Activated naive CD4-positive, alpha-beta T cell treated with anti-CD3 and anti-CD28 coated beads for 36 hours (primary cell): ENCODE measurements around the gene OS9. TPM values are rescaled to one million over a fixed set of nuclear protein-coding genes. Genes with fewer than 3 reads are reported as not detected.
"Not testable (repeated sequence)": the region's sequence is repeated elsewhere in the genome, so short reads cannot be mapped to it uniquely, and the experiment has no call there.

ENCODE experiments used
- CTCF ChIA-PET: fragments of 350-600 bp; sonication (Branson Sonifier 250); formaldehyde crosslinking; loops from one replicate; lab custom pipeline; 2021; ENCODE audit warnings: antibody characterized with exemption; lab: Charles Lee
- DNase-seq: peaks from one replicate; pipeline ENCODE4 v3.0.0-alpha.2; 2020
- H3K27ac Mint-ChIP-seq: one replicate; pipeline ENCODE4 v1.8.0; 2021; ENCODE audit warnings: mild to moderate bottlenecking, mixed read lengths
- H3K27me3 Mint-ChIP-seq: one replicate; pipeline ENCODE4 v1.8.0; 2021; ENCODE audit warnings: low read depth, mixed read lengths
- H3K36me3 Mint-ChIP-seq: one replicate; pipeline ENCODE4 v1.8.0; 2021; ENCODE audit warnings: low read depth, mixed read lengths
- H3K4me1 Mint-ChIP-seq: one replicate; pipeline ENCODE4 v1.8.0; 2021; ENCODE audit warnings: low read depth, mixed read lengths
- H3K4me3 Mint-ChIP-seq: one replicate; pipeline ENCODE4 v1.8.0; 2021; ENCODE audit warnings: mild to moderate bottlenecking, moderate library complexity, mixed read lengths
- H3K9me3 Mint-ChIP-seq: one replicate; pipeline ENCODE4 v1.8.0; 2021; ENCODE audit warnings: mixed read lengths
- intact Hi-C: fragments of 100-400 bp; cut with micrococcal nuclease; formaldehyde crosslinking; loops from one replicate; pipeline ENCODE4 v1.15.1; 2023
- total RNA-seq, 2 experiments: library from RNA; stranded (reverse); gene quantifications; one replicate each; pipeline ENCODE4 v1.2.3, GENCODE V29; 2021

Gene OS9
- total RNA-seq, 2 experiments from 2014 or later, result 60.7 to 60.9 TPM

DNA sequence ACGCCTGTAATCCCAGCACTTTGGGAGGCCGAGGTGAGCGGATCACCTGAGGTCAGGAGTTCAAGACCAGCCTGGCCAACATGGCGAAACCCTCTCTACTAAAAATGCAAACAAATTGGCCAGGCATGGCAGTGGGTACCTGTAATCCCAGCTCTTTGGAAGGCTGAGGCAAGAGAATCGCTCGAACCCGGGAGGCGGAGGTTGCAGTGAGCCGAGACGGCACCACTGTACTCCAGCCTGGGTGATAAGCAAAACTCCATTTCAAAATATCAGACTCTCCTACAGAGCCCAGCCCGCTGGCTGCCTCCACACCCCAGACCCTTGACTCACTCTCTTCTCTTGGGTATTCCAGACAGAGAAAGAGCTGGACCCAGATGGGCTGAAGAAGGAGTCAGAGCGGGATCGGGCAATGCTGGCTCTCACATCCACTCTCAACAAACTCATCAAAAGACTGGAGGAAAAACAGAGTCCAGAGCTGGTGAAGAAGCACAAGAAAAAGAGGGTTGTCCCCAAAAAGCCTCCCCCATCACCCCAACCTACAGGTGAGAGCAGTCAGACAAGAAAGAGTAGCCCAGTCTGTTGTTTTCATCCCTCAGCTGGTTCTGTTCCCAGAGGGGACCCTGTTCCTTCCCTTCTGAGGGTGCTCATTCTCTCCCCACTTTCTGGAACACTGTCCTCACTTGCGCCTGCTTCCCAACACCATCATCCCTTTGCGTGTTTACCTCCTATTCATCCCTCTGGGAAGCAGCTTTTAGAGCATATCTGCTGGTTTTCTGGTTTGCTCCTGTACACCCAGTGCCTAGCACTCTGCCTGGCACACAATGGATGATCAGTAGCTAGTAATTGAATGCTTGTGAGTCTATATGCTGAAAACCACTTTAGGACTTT, 25.0 kb downstream of the OS9 start:
- intact Hi-C loops, result no loop called here
- no peak overlapping the region for H3K27ac Mint-ChIP-seq

DNA sequence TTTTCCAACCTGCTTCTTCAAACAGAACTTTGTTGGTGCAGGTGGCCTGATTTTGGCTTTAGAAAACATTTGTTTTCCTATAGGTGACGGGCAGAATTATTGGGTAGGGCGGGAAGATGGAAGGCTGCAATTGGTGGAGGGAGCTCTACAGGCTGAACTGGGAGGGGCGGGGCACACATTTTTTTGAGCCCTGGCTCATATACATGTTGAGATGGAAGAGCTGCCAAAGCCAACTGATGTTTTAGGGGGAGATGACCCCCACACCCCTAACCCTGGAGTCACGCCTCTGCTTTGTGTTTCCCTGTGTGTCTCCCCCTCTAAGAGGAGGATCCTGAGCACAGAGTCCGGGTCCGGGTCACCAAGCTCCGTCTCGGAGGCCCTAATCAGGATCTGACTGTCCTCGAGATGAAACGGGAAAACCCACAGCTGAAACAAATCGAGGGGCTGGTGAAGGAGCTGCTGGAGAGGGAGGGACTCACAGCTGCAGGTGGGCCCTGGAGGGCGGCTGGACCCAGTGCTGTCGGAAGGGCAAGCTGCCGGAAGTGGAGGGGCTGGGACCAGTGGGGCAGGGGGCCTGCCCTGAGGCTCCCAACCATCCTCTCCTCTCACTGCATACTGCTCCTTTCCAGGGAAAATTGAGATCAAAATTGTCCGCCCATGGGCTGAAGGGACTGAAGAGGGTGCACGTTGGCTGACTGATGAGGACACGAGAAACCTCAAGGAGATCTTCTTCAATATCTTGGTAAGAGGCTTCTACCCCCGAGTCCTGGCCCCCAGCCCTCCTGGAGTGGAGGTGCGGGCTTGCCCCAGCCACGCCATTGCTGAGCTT, 26.1 kb downstream of the OS9 start:
- peaks cover 24% of the 10 kb centered on the region for H3K36me3 Mint-ChIP-seq
- intact Hi-C loops, result no loop called here
- H3K4me1 Mint-ChIP-seq, result no peaks in the 10 kb centered on the region
- DNase-seq, result no peak
- no peak overlapping the region for H3K4me3 Mint-ChIP-seq
- CTCF ChIA-PET, result interaction anchor here (1.0 to 1.8 kb wide), 4 partner anchors 11 to 137 kb away, joined by 3 to 8 read pairs (median 5); partner anchors contain the start of gene OS9
- H3K9me3 Mint-ChIP-seq, result no peaks in the 10 kb centered on the region
- H3K27me3 Mint-ChIP-seq, result no peaks in the 10 kb centered on the region
- no peak overlapping the region for H3K27ac Mint-ChIP-seq

More for the DNA sequence above, 25.0 kb downstream of the OS9 start:
- no peak overlapping the region for H3K4me3 Mint-ChIP-seq
- no peaks in the 10 kb centered on the region for H3K27me3 Mint-ChIP-seq
- no peaks in the 10 kb centered on the region for H3K9me3 Mint-ChIP-seq
- H3K36me3 Mint-ChIP-seq, result peaks cover 24% of the 10 kb centered on the region
- CTCF ChIA-PET, result interaction anchor here (1.0 to 1.8 kb wide), 5 partner anchors 12 to 136 kb away, joined by 3 to 8 read pairs (median 4); partner anchors contain the start of gene OS9
- DNase-seq, result no peak
- H3K4me1 Mint-ChIP-seq, result no peaks in the 10 kb centered on the region

DNA sequence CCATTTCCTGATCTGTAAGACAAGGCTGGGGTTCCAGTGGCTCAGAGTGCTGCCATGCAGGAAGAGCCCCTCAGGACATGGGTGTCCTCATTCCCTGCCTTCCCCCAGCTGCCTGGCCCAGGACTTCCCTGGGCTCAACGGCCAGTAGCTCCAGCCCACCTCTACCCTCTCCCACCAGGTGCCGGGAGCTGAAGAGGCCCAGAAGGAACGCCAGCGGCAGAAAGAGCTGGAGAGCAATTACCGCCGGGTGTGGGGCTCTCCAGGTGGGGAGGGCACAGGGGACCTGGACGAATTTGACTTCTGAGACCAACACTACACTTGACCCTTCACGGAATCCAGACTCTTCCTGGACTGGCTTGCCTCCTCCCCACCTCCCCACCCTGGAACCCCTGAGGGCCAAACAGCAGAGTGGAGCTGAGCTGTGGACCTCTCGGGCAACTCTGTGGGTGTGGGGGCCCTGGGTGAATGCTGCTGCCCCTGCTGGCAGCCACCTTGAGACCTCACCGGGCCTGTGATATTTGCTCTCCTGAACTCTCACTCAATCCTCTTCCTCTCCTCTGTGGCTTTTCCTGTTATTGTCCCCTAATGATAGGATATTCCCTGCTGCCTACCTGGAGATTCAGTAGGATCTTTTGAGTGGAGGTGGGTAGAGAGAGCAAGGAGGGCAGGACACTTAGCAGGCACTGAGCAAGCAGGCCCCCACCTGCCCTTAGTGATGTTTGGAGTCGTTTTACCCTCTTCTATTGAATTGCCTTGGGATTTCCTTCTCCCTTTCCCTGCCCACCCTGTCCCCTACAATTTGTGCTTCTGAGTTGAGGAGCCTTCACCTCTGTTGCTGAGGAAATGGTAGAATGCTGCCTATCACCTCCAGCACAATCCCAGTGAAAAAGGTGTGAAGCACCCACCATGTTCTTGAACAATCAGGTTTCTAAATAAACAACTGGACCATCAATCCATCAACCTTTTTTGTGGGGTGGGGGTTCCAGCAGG, 27.0 kb downstream of the OS9 start:
- Mint-ChIP-seq H3K27ac (no peak overlapping the region), H3K27me3 (no peaks in the 10 kb centered on the region), H3K9me3 (no peaks in the 10 kb centered on the region), H3K36me3 (peaks cover 21% of the 10 kb centered on the region), H3K4me3 (no peak overlapping the region), H3K4me1 (no peaks in the 10 kb centered on the region)
- CTCF ChIA-PET, result interaction anchor here (0.6 kb wide), 2 partner anchors 36 to 78 kb away, joined by 4 read pairs; no protein-coding TSS in a partner anchor
- DNase-seq, result no peak
- intact Hi-C loops, result no loop called here

DNA sequence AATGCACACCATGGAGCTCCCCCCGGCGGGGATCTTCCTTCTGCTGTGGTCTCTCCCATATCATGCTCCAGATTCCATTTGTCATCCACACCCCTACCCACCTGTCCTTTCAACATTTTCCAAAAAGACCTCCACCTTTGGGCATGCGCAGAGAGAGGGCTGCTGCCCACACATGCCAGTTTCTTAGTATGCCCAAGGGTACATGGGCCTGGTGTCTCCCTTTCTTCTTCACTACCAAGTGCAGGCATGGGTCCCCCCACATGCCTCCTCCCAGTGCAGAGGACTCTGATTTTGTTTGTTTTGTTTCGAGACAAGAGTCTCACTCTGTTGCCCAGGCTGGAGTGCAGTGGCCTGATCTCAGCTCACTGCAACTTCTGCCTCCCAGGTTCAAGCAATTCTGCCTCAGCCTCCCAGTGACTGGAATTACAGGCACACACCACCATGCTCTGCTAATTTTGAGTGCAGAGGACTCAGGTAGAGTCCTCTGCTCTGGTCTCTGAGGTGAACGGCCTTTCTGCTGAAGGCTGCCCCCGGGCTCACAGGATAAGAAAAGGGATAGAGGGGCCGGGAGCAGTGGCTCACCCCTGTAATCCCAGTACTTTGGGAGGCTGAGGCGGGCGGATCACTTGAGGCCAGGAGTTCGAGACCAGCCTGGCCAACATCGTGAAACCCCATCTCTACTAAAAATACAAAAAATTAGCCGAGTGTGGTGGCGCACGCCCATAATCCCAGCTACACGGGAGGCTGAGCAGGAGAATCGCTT, 28.1 kb downstream of the OS9 start:
- DNase-seq, H3K27me3 Mint-ChIP-seq, H3K9me3 Mint-ChIP-seq, H3K4me1 Mint-ChIP-seq, intact Hi-C loops, CTCF ChIA-PET, H3K4me3 Mint-ChIP-seq: not testable (repeated sequence)
- peak overlapping the region; percentile 48 for H3K27ac Mint-ChIP-seq
- H3K36me3 Mint-ChIP-seq, result peaks cover 22% of the 10 kb centered on the region

DNA sequence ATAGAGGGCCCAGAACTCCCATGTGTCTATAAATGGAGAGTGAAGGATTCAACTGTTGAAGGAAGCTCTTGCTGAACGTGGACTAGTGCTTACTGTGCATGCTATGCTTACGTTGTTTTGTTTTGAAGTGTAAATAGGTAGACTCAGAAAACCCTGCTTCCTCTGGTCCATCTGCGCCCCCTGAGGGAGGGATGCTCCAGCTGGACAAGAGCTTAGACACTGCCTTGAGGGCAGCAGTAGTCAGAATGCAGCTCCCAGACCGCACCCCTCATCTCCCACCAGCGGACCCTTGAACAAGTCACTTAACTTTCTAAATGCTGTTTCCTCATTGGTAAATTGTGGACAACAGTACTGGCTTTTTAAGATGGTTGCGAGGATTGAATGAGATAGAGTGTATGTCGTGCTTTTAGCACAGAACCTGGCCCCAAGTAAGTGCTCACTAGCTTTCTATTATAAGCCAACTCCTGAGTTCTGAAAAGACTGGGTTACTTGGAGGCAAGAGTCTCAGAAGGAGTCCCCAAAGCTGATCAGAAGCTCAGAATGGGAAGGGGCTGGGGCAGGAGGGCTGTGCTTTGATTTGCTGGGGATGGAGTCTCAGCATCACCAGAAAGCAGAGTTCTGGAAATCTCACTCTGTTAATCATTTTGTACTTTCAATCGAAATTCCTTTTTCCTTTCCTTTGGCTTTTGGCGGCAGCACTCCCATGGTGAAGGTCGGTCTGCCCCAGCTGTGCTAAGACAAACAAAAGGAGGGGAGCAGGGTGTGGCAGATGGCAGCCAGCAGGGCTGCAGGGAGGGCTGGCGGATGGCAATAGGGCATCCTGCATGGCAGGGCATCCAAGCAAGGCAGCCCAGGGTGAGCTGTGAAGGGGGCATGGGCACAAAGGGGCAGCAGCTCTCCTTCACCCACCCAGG, 29.0 kb downstream of the OS9 start:
- Mint-ChIP-seq H3K4me1 (no peaks in the 10 kb centered on the region), H3K9me3 (no peaks in the 10 kb centered on the region), H3K36me3 (peaks cover 25% of the 10 kb centered on the region), H3K4me3 (no peak overlapping the region), H3K27me3 (no peaks in the 10 kb centered on the region), H3K27ac (no peak overlapping the region)
- DNase-seq, result no peak
- intact Hi-C loops, result no loop called here
- CTCF ChIA-PET, result no interaction called here

DNA sequence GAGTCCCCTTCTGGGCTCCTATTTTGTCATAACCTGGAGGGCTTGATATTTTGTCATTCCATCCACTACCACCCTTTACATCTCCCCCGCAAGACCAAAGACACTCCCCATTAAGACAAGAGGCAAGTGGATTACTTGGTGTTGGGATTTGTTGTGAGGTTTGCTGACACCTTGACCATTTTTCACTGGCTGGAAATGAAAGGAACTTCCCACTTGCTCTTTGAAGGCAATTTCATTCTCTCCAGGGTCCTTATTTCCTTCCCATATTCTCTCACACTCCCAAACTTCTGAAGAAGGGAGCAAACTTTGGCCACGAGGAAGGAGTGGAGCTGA, 29.7 kb downstream of the OS9 start:
- H3K36me3 Mint-ChIP-seq, result peaks cover 25% of the 10 kb centered on the region
- H3K4me1 Mint-ChIP-seq, result no peaks in the 10 kb centered on the region
- intact Hi-C loops, result no loop called here
- no peak overlapping the region for H3K27ac Mint-ChIP-seq
- no peaks in the 10 kb centered on the region for H3K27me3 Mint-ChIP-seq
- no peaks in the 10 kb centered on the region for H3K9me3 Mint-ChIP-seq
- CTCF ChIA-PET, result interaction anchor here (1.5 kb wide), 1 partner anchor 18 kb away, joined by 5 read pairs; no protein-coding TSS in a partner anchor
- H3K4me3 Mint-ChIP-seq, result no peak overlapping the region
- DNase-seq, result no peak

DNA sequence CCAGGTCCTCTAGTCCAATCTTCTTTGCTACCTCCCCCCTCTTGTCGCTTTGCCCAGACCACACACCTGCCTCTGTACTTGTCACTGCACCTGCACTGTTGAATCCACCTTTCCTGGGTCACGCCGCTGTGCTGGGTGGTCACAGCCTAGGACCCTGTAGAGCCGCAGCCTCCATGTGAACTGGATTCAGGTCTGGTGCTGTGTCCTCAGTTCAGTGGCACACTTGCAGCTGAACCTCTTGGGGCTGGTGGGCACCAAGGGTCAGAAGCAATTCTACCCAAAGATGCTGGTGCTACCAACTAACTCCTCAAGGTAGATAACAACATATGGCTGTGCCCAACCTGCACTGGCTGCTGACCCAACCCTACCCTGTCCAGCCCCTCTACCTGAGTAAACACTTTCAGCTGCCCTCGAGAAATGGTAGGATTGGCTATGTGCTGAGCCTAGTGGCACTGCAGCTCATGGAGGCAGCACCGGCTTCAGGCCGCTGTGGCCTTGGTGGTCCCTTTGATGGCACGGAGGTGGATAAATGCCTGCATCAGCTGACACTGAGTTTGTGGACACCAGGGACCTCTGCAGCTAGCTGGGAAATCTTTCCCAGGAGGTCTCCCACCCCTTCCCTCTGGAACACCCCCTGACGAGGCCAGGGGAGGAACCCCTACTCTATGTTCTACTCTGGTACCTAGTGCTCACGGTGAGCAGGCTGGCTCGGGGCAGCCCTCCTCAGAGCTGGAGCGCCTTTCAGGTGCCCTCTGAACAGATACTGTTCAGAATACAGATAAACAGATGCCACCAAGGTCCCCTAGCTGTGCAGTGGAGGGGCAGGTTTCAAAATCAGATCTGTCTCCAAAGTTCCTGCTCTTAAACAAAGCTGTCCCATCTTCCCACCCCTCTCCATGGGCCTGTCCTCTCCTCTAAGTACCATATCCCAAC, 30.3 kb downstream of the OS9 start:
- DNase-seq, result no peak
- Mint-ChIP-seq H3K4me3 (no peak overlapping the region), H3K27ac (peak overlapping the region; percentile 0), H3K27me3 (no peaks in the 10 kb centered on the region), H3K9me3 (no peaks in the 10 kb centered on the region), H3K4me1 (no peaks in the 10 kb centered on the region), H3K36me3 (peaks cover 25% of the 10 kb centered on the region)
- CTCF ChIA-PET, result interaction anchor here (0.9 to 1.5 kb wide), 3 partner anchors 9 to 97 kb away, joined by 3 to 5 read pairs (median 3); no protein-coding TSS in a partner anchor
- intact Hi-C loops, result no loop called here

DNA sequence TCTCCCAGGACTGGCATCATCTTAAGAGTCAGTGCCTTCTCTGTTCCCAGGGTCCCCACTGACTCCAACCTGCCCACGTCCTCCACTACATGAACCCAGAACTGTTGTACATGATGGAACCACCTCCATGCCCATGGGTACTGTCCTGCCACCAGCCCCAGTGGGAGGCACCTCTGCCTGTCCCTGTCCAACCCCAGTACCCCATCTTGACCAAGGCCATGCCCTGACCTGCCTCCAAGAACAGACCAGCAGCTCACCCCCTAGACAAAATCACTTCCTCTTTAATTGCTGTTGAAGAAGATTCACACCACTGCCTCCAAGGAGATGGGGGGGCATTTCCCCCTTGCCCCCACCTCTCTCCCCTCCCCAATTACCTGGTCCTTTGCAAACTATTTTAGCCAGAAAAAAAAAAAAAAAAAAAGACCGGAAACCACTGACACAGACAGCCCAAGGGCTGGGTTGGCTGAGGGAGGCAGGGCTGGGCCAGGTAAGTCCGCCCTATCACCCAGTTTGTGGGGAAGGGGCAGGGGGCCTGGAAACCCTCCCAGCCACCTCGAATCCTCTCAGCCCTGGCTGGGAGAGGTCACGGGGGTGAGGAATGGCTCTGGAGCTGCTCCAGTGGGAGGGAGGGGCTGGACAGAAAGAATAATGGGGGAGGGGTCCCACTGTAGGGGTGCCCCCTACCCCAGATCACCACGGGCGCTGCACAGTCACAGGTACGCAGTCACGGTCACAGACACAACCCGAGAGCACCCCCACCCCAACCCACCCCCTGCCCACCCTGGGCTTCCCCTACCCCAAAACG, 31.2 kb downstream of the OS9 start:
- Mint-ChIP-seq H3K27me3 (no peaks in the 10 kb centered on the region), H3K4me1 (no peaks in the 10 kb centered on the region), H3K9me3 (no peaks in the 10 kb centered on the region), H3K36me3 (peaks cover 26% of the 10 kb centered on the region), H3K27ac (peak overlapping the region; percentile 0), H3K4me3 (no peak overlapping the region)
- intact Hi-C loops, result no loop called here
- no peak for DNase-seq
- CTCF ChIA-PET, result interaction anchor here (0.9 to 1.5 kb wide), 4 partner anchors 8 to 98 kb away, joined by 3 to 5 read pairs (median 3); no protein-coding TSS in a partner anchor

DNA sequence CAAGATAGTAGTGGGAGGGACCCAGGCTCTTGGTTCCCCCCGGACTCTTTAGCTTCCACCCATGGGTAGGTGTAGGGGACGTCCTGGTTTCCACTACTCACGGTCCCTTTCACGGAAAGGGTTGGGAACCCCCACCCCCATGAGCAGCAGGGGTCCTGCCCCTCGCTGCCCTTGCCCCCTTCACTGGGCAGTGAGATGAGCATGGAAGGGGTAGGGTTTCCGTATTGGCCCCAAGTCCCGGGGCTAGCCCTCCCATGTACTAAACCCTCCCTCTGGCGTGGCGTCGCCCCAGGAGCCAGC, 31.9 kb downstream of the OS9 start:
- H3K27ac Mint-ChIP-seq, result no peak overlapping the region
- H3K27me3 Mint-ChIP-seq, result no peaks in the 10 kb centered on the region
- intact Hi-C loops, result no loop called here
- no peak for DNase-seq
- H3K4me1 Mint-ChIP-seq, result no peaks in the 10 kb centered on the region
- no peak overlapping the region for H3K4me3 Mint-ChIP-seq
- CTCF ChIA-PET, result interaction anchor here (1.0 to 1.5 kb wide), 3 partner anchors 9 to 19 kb away, joined by 3 to 4 read pairs (median 4); partner anchors contain the start of gene TSPAN31
- peaks cover 27% of the 10 kb centered on the region for H3K36me3 Mint-ChIP-seq
- H3K9me3 Mint-ChIP-seq, result no peaks in the 10 kb centered on the region
